Prostate gland (tissue), 2 donors: ENCODE data around the gene WWOX. TPM values are rescaled to one million over a fixed set of nuclear protein-coding genes. Genes with fewer than 3 reads are reported as not detected.

Experiments used
- DNase-seq: peaks from one replicate; pipeline ENCODE4 v3.0.0-alpha.2; 2019; ENCODE audit warnings: low spot score
- H3K27ac ChIP-seq, 2 donors: fragments of 200-600 bp; sonication (generic); 2 replicates each; pipeline ENCODE4 v1.5.1; 2017 to 2019
- H3K27me3 ChIP-seq: fragments of 200-600 bp; sonication (generic); replicated peaks from 2 replicates; pipeline ENCODE4 v1.5.1; 2019; ENCODE audit not compliant: insufficient read depth
- H3K36me3 ChIP-seq, 2 donors: fragments of 200-600 bp; sonication (generic); 1 replicate in 1 of 2; 2 replicates in 1 of 2; pipeline versions ENCODE4 v1.5.1 to v1.8.1; 2017 to 2019
- H3K4me1 ChIP-seq: fragments of 200-600 bp; sonication (generic); replicated peaks from 2 replicates; pipeline ENCODE4 v1.5.1; 2019
- H3K4me3 ChIP-seq, 2 donors: fragments of 200-600 bp; sonication (generic); 2 replicates each; pipeline ENCODE4 v1.5.1; 2017 to 2019
- H3K9me3 ChIP-seq: fragments of 200-600 bp; sonication (generic); 2 replicates; pipeline ENCODE4 v1.5.1; 2017
- CTCF ChIP-seq, 4 experiments: fragments of 200-600 bp in 2 of 4; fragments of 450-650 bp in 2 of 4; sonication (generic) in 2 of 4; IDR thresholded peaks; 1 replicate in 3 of 4; 2 replicates in 1 of 4; pipeline ENCODE4 v1.5.1; 2016 to 2019; ENCODE audit warnings: antibody characterized with exemption in 4 of 4, mild to moderate bottlenecking in 2 of 4, moderate library complexity in 2 of 4
- POLR2A ChIP-seq: fragments of 450-650 bp; IDR thresholded peaks from one replicate; pipeline ENCODE4 v1.6.1; 2016; ENCODE audit warnings: antibody characterized with exemption, mild to moderate bottlenecking
- POLR2AphosphoS5 ChIP-seq: sonication (generic); formaldehyde crosslinking; IDR thresholded peaks from one replicate; pipeline ENCODE4 v1.6.1; 2017; ENCODE audit warnings: antibody characterized with exemption
- WGBS: methylation state at CpG from one replicate; pipeline ENCODE4 v1.1.5; 2018; 5-methylcytosine and 5-hydroxymethylcytosine counted together
- intact Hi-C: fragments of 100-400 bp; cut with DNase I; formaldehyde crosslinking; loops from one replicate; pipeline ENCODE4 v1.14.2; 2022
- total RNA-seq, 2 donors: library from RNA; depleted of rRNA; stranded (reverse); fragments of >200 nt; gene quantifications; one replicate each; pipeline ENCODE4 v1.1.0, GENCODE V29; 2016

Gene WWOX
- total RNA-seq, 2 donors from 2014 or later = 93.2 to 99.4 TPM

- Histone ChIP-seq H3K9me3 (no peaks in the 10 kb centered on the region), H3K4me3 (no peak overlapping the region), H3K4me1 (no peaks in the 10 kb centered on the region), H3K27ac (no peak overlapping the region), H3K36me3 (no peaks in the 10 kb centered on the region), H3K27me3 (no peaks in the 10 kb centered on the region)
- DNase-seq = no peak
- no peak for TF ChIP-seq POLR2AphosphoS5
- no peak for TF ChIP-seq POLR2A
- no peak for TF ChIP-seq CTCF (IDR thresholded peaks at IDR 0.05)
- WGBS = 84% methylated on average over 6 of the region's 6 CpGs
- intact Hi-C loops = no loop called here
Measured at GRCh38 chr16:78290395-78290794, 190.9 kb downstream of the WWOX start.

- H3K36me3 ChIP-seq = no peaks in the 10 kb centered on the region
- TF ChIP-seq POLR2A (no peak), CTCF (IDR thresholded peaks at IDR 0.05) (no peak), POLR2AphosphoS5 (no peak)
- intact Hi-C loops = no loop called here
- no peaks in the 10 kb centered on the region for H3K4me1 ChIP-seq
- H3K27ac ChIP-seq = no peak overlapping the region
- H3K4me3 ChIP-seq = no peak overlapping the region
- H3K27me3 ChIP-seq = no peaks in the 10 kb centered on the region
- DNase-seq = no peak
- H3K9me3 ChIP-seq = no peaks in the 10 kb centered on the region
- 64% methylated on average over 12 of the region's 12 CpGs for WGBS
Measured at GRCh38 chr16:78290872-78291591, 191.6 kb downstream of the WWOX start.

GRCh38 chr16:78291604-78292003 lies 192.2 kb downstream of the WWOX start:
- Histone ChIP-seq H3K36me3 (no peaks in the 10 kb centered on the region), H3K27me3 (no peaks in the 10 kb centered on the region), H3K4me3 (no peak overlapping the region), H3K27ac (no peak overlapping the region), H3K4me1 (no peaks in the 10 kb centered on the region), H3K9me3 (no peaks in the 10 kb centered on the region)
- no peak for DNase-seq
- WGBS = 71% methylated on average over 5 of the region's 5 CpGs
- TF ChIP-seq CTCF (IDR thresholded peaks at IDR 0.05) (no peak), POLR2AphosphoS5 (no peak), POLR2A (no peak)
- intact Hi-C loops = no loop called here

GRCh38 chr16:78292086-78292843 lies 192.8 kb downstream of the WWOX start:
- TF ChIP-seq POLR2AphosphoS5 = no peak
- TF ChIP-seq CTCF (IDR thresholded peaks at IDR 0.05) = no peak
- no peak for TF ChIP-seq POLR2A
- intact Hi-C loops = no loop called here
- no peak overlapping the region for H3K27ac ChIP-seq
- H3K4me1 ChIP-seq = no peaks in the 10 kb centered on the region
- no peak for DNase-seq
- H3K4me3 ChIP-seq = no peak overlapping the region
- no peaks in the 10 kb centered on the region for H3K36me3 ChIP-seq
- no peaks in the 10 kb centered on the region for H3K9me3 ChIP-seq
- no peaks in the 10 kb centered on the region for H3K27me3 ChIP-seq
- 58% methylated on average over 4 of the region's 4 CpGs for WGBS
